NAMALWA (cell line): ENCODE results near the gene PRR30.
A peak's percentile ranks its signal among the peaks of the same experiment; 100 is the strongest.
"Not testable (repeated sequence)": the region's sequence is repeated elsewhere in the genome, so short reads cannot be mapped to it uniquely, and the experiment has no call there.

Source experiments
- DNase-seq: peaks from one replicate; pipeline ENCODE4 v3.0.0-alpha.2; 2015; ENCODE audit warnings: low spot score

The PRR30 gene

GRCh38 chr2:27139310-27139709 lies at the start of gene PRR30:
Gene PRR30, minus strand, starts transcription at chr2:27139410. Its CDS starts 1,081 bp downstream, at chr2:27138329.
- no peak for DNase-seq

GRCh38 chr2:27186613-27187345 lies 47.6 kb upstream of the PRR30 start:
- no peak for DNase-seq

GRCh38 chr2:27185331-27186026 lies 46.3 kb upstream of the PRR30 start:
- peak; percentile 24 for DNase-seq

- no peak for DNase-seq
Measured at GRCh38 chr2:27184115-27184514, 44.9 kb upstream of the PRR30 start.

- DNase-seq = no peak
Measured at GRCh38 chr2:27182346-27182745, 43.1 kb upstream of the PRR30 start.

GRCh38 chr2:27179344-27180000 lies 40.3 kb upstream of the PRR30 start:
- no peak for DNase-seq

- no peak for DNase-seq
Measured at GRCh38 chr2:27178469-27178868, 39.3 kb upstream of the PRR30 start.

- no peak for DNase-seq
Measured at GRCh38 chr2:27177441-27178351, 38.5 kb upstream of the PRR30 start.

- not testable (repeated sequence) for DNase-seq
Measured at GRCh38 chr2:27175781-27176180, 36.6 kb upstream of the PRR30 start.

- DNase-seq = no peak
Measured at GRCh38 chr2:27175330-27175729, 36.1 kb upstream of the PRR30 start.

GRCh38 chr2:27174638-27175037 lies 35.4 kb upstream of the PRR30 start:
- no peak for DNase-seq

- no peak for DNase-seq
Measured at GRCh38 chr2:27171351-27171848, 32.2 kb upstream of the PRR30 start.

GRCh38 chr2:27170581-27171337 lies 31.5 kb upstream of the PRR30 start:
- peak; percentile 21 for DNase-seq

- DNase-seq = no peak
Measured at GRCh38 chr2:27164960-27165763, 26.0 kb upstream of the PRR30 start.

GRCh38 chr2:27162151-27163121 lies 23.2 kb upstream of the PRR30 start:
- no peak for DNase-seq

GRCh38 chr2:27160191-27160590 lies 21.0 kb upstream of the PRR30 start:
- DNase-seq = no peak

- DNase-seq = no peak
Measured at GRCh38 chr2:27159271-27159670, 20.1 kb upstream of the PRR30 start.

GRCh38 chr2:27158468-27158867 lies 19.3 kb upstream of the PRR30 start:
- no peak for DNase-seq

GRCh38 chr2:27155069-27155520 lies 15.9 kb upstream of the PRR30 start:
- DNase-seq = no peak
